Fibroblast of peridontal ligament (primary cell): ENCODE results near the gene RAET1L.
"Not testable (repeated sequence)": the region's sequence is repeated elsewhere in the genome, so short reads cannot be mapped to it uniquely, and the experiment has no call there.

Source experiments
- DNase-seq: peaks from one replicate; pipeline ENCODE4 v3.0.0-alpha.2; 2010; ENCODE audit errors: extremely low read depth

RAET1L gene

DNA sequence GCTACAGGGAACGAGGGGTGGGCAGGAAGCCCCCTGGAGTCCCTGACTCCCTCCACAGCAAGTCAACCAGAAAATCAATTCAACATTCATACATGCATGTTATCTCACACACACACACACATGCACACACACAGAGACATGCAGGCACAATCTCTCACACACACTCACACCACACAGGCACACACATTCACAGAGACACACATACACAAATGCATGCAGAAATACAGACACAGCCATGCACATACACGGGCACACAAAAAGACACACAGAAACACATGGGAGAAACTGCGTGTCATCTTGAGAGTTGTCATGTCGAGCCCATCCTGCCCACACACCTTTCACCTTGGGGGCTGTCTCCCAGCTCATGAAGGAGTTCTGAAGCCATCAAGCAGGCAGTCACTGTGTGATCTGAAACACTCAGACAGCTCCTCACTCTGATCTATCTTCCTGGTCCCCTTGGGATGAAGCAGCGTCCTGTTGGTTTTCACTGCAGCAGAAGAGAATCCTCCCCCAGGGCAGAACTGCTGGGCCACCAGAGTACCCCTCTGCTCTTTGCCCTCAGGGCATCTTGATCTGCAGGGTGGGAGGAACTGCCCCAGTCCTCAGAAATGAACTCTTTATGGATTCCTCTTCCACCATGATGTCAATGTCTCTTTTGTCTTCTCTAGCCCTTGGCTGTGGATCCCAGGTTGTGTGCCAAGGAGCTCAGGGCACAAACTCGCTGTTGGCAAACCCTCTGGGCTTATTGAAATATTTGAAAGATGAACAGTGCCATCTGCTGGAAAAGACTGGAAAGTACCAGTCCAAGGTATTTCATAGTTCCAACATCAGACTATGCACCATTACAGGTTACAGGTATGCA lies 8.8 kb downstream of the RAET1L start:
- peak; percentile 80 for DNase-seq

DNA sequence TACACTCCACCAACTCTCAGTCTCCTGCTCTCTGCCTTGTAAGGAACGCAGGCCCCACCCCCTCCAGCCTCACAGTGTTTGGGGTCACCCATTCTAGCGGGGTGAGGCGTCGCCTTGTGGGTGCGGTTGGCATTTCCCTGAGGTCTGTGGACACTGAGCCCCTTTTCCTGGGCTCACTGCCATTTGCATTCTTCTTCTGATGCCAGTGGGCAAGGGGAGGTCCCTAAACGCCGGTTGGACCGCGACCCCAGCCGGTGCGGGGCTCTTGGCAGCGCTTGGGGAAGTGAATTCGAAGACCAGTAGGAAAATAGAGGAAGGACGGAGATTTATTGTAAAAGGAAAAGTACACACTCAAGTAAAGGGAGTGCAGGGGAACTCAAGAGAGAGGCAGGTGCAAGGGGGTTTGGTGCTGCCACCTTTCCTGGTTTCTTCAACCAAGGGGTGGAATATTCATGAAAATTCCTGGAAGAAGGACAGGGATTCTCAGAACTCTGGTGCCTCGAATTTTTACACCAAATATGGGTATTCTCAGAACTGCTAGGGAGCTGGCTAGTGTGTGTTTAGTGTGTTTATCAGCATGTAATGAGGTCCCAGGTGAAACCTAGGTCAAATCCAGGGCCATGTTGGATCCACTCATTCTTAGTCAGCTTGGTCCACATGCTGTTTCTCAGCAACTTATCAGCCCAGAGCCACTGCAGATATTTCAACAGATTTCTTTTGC lies 9.9 kb downstream of the RAET1L start:
- DNase-seq, result not testable (repeated sequence)

- not testable (repeated sequence) for DNase-seq
Measured at GRCh38 chr6:150014623-150015280, 10.6 kb downstream of the RAET1L start.

GRCh38 chr6:150013785-150014622 lies 11.3 kb downstream of the RAET1L start:
- DNase-seq, result not testable (repeated sequence)

DNA sequence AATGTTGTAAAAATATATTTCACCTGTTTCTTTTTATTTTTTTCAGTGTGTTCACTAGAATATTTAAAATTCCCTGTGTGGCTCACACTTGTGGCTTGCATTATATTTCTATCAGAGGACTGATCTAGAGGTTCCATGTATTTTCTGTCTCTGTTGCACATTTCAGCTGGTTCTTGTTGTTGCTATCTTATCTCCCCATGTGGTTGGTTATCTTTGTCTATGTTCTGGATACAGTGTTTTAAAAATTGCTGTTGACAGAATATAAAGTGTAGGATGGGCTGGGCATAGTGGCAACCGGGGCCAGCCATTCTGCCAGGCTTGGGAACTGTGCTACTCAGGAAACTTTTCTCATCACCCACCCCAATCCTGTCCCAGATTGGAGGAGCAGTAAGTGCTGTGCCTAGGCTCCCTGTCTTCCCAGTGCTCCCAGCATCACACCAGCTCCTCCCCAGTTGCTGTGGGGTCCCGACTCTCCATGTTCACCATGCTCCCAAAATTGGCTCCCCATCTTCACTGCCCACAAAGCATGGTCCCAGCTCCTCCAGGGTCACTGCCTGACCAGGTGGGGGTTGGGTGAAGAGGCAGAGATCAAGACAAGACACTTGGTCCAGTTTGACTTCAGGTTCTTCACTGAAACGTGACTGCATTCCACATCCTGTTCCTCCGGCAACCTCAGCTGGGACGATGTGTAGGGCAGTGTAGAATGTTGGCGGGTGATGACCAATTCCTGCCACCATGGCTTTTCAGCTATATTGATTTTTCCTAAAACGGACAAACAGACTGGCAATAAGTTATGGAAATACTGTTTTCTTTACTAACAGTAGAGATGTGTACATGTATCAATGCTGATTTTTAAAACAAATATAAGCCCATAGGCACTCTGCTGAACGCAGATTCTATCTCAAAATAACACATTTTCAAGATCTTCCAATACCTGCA lies 12.2 kb downstream of the RAET1L start:
- DNase-seq, result not testable (repeated sequence)

- no peak for DNase-seq
Measured at GRCh38 chr6:150008588-150008987, 16.7 kb downstream of the RAET1L start.

GRCh38 chr6:150006961-150007464 lies 18.3 kb downstream of the RAET1L start:
- DNase-seq, result peak; percentile 16

- no peak for DNase-seq
Measured at GRCh38 chr6:150005761-150006651, 19.3 kb downstream of the RAET1L start.

DNA sequence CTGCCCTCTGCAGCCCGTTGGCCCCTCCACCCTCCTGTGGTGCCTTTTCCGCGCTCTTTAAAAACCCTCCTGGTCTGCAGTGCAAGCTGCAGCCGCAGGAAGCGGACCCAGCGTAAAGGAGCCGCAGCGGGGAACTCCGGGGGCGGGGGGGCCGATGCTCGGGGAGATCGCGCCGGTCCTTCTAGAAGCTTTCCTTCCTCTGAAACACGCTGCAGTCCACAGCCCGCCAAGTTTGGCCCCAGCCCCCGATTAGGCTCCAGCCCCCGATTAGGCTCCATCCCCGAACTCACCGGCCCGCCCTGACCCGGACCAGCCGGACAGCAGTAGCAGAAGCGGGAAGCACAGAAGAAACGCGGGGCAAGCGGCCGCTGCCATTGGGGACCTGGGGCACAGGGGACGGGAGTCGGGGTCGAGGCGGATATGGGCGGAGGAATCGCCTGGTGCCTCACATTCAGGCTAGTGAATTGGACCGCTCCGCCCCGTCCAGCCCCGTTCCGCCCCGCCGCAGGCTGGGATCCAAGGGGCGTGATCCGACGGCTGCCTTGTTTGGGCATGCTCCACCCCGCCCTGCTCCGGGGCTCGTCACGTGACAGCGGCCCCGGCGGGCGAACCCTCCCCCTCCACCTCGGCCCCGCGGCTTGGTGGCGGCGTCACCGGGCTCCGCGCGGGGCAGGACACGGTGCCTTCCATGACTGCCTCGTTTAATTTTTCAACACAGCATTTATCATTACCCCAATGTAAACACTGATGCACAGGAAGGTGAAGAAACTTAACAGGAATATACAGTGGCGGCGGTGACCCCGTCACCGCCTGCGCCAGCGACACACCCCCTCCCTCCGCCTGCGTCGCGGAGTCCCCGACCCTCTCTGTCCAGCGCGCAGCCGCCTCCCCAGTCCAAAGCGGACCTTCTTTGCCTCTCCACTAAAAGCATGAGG lies 20.3 kb downstream of the RAET1L start:
- DNase-seq, result peak; percentile 68

DNA sequence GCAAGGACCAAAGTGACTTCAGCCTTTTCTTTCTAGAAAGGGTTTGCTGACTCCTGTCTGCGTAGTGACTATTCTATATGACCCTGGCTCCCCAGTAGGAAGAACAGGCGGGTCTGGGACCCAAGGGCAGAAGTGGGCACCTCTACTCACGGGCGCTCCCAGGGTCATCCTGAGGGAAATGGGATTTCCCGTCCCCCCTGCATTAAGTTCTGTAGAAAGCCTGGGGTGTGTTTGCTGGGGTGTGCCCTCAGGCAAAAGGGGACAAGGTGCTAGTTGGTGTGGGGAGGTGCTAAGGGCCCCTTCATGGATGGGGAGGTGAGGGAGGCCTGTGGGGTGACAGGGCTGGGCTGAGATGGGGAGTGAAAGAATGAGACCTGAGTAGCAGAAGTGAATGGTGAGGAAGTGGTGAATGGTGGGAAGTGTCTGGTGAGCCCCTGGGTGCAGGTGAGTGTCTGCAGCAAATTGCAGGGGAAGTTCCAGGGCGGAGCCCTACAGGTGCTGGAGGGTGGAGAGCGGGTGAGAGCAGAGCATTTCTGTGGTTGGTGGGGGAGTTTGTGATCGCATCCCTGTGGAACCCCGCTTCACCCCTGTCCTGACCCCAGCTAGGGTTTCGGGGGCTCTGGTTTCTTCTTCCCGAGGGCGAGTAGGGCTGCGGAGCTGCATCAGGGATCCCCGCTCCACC lies 21.1 kb downstream of the RAET1L start:
- no peak for DNase-seq

GRCh38 chr6:150003599-150003998 lies 21.7 kb downstream of the RAET1L start:
- DNase-seq, result not testable (repeated sequence)

- no peak for DNase-seq
Measured at GRCh38 chr6:150002710-150003109, 22.6 kb downstream of the RAET1L start.

DNA sequence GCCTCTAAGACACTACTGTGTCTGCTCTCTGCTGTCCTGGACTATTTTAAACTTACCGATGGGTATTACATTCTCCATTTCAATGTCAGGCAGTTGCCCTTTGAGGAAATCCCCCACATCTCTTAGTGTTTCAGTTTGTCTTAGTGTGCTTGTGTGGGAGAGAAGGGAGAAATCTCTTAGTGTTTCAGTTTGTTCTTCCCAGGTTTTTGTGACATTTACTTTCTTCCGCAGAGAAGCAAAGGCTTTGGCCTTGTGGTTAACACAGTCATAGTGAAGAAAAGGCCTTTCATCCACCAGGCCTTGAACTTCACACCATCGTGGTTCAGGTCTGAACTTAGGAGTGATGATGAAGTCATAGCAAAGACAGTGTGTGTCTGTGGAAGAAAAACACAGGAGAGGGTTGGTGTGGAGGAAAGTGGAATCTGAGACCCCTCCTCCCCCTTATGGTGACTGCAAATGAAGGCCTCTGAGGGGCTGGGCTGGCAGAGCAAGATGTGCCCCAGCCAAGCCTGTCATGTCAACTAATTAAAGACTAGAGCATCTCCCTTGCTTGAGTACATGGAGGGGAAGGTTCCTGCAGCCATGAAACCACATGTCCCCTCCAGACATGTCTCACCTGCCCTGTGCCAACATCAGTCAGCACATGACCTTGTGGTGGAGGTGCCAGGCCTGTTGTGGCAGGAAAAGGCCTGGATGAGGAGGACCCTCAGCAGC lies 23.9 kb downstream of the RAET1L start:
- no peak for DNase-seq

DNA sequence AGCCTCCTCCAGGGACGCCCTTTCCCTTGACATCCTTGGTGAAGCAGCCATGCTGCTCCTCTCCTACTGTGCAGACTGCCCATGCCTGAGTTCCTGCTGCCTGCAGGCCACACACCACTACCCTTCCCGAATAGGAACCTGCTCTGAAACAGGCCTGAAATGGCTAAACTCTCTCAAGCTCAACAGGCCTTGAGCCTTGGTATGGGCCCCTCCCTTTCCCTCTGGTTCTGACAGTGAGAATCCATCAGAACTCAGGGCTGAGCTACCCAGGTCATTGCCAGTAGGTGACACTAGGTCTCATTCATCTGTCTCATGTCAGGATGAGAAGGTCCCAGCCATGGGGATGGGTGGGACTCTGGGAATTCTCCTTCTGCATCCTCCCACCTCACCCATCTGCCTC lies 25.7 kb downstream of the RAET1L start:
- no peak for DNase-seq

DNA sequence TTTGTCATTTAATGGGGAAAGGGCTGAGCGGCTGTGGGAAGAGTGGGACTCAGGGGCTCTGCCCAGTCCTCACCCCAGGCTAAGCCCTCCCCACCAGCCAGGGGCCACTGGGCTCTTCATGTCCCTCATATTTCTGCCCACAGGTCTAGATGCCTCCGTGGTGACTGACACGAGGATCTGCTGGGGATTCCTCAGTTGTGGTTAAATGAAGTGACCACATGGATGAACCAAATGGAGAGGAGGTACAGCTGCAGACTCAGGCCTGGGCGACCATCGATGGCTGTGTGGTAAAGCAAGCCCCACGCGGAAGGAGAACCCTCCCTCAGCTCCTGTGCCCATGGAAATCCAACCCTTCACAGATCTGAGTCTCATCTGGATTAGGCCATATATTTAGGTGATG lies 29.4 kb downstream of the RAET1L start:
- no peak for DNase-seq

GRCh38 chr6:149995235-149995750 lies 30.0 kb downstream of the RAET1L start:
- no peak for DNase-seq

DNA sequence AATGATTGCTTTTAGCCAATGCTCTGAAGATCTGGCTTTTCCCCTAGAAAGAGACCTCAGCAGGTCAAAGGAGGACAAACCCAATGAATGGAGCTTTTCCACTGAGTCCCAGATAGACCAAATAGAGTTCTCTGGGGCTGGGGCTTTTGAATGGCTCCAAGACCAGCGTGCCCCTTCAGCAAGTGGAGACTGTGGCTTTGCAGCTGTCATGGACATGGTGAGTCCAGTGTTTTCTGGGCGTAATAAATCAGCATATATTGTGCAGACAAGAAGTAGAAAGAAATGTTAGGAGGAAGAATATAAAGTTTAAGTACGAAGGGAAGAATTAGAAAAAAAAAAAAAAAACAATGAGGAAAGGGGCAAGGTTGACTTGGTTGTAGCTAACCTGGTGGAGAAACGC lies 33.5 kb downstream of the RAET1L start:
- DNase-seq, result no peak
